ENCODE data around the gene SPRING1.

SPRING1 gene

DNA sequence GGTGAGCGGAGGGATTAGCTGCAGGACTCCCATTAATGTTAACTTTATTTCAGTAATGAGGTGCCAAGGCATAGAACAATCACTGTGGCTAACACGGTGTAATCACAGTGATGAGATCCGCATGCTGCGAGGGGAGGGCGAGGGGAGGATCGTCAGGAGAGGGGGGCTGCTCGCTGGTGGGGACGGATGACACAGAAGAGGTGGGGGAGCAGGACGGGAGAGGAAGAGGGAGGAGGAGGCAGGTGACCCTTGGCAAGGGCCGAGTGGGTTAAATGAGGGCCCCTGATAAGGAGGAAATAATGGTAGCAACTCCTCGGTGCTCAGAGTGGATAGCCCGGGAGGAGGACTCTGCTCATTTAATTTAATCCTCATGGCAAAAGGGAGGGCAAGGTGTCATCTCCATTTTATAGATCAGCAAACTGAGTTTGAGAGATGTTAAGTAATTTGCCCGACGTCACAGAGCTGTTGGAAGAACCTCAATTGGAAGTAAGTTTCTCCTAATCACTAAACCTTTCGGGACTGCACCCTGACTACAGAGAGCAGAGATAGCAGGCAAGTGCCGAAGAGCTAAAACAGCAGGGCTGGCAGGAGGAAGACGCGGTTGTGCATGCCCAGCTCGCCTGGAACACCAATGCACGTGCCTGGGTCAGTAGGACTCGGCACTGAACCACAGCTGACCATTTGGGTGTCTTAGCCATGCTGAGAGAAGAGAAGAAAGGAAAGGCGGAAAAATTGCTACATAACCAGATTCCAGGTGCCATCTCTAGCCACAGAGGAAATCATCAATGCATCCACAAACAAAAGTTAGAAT lies 43.0 kb downstream of the SPRING1 start:
- H3K4me1 ChIP-seq (ENCODE audit: control insufficient read depth, insufficient read depth, low read length) = no peaks in the 10 kb centered on the region
- H3K27me3 ChIP-seq (ENCODE audit: control insufficient read depth, insufficient read depth, low read length) = no peaks in the 10 kb centered on the region
- no peak overlapping the region for H3K27ac ChIP-seq (ENCODE audit: low read length)
- no peak for DNase-seq (ENCODE audit: low read depth, low spot score)
- no peaks in the 10 kb centered on the region for H3K36me3 ChIP-seq (ENCODE audit: control insufficient read depth, insufficient read depth, low read length)
- H3K4me3 ChIP-seq (ENCODE audit: low read length) = no peak overlapping the region
- no peaks in the 10 kb centered on the region for H3K9me3 ChIP-seq (ENCODE audit: control insufficient read depth, insufficient read depth, low read length)
- WGBS (ENCODE audit: insufficient coverage, insufficient read length) = no CpG with 5 or more reads among the region's 22 CpGs

DNA sequence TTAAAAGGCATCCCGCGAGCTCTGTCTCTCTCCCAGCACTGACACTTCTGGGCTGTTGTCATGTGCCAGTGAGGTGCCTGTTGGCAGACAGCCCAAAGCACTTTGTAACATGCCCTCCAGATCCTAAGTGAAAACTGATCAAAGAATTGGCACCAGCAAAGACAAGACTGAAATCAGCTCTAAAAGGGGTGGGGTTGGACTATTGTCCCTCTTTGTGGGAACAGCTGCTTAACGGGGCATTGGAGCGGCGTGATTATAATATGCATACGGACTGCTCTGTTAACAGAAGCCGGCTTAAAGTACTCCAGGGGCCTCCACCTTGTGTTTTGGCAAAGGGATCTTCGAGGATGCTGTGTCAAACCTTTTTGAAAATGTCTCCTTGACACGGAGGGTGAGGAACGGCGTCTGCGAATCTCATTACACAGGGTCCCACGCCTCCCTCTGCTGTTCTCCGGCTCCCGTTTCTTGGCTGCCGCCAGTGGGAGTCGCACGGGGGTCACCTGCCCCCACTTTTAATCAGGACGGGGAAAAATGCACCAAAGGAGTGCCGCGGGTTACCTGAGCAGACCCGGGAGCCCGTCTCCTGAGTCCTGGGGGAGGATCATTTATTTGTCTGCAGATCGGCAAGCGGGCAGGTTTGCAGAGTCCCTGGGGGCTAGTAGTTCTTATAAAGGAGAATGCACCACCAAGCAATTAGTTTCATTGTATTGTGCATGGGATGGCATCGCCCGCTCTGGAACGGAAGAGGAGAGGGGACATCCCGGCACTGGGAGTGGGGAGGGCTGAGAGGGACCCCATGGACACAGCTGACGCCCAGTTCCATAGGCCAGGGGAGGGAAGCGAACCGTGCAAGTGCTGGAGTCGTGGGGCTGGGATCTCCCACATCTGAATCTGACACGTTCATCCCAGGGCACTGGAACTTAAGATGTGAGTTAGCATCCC lies 44.3 kb downstream of the SPRING1 start:
- H3K4me3 ChIP-seq (ENCODE audit: low read length) = no peak overlapping the region
- no peaks in the 10 kb centered on the region for H3K4me1 ChIP-seq (ENCODE audit: control insufficient read depth, insufficient read depth, low read length)
- no CpG with 5 or more reads among the region's 34 CpGs for WGBS (ENCODE audit: insufficient coverage, insufficient read length)

DNA sequence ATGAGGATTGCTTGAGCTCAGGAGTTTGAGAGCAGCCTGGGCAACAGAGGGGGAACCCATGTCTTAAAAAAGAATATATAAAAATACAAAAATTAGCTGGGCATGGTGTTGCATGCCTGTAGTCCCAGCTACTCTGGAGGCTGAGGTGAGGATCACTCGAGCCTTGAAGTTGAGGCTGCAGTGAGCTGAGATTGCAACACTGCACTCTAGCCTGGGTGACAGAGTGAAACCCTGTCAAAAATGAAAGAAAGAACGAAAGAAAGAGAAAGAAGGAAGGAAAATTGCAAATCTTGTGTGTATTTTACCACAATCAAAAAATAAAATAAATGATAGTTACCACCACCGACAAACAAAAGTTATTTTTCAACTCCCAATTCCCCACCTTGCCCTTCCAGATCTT lies 45.3 kb downstream of the SPRING1 start:
- no peaks in the 10 kb centered on the region for H3K4me1 ChIP-seq (ENCODE audit: control insufficient read depth, insufficient read depth, low read length)
- H3K36me3 ChIP-seq (ENCODE audit: control insufficient read depth, insufficient read depth, low read length) = no peaks in the 10 kb centered on the region
- no peaks in the 10 kb centered on the region for H3K27me3 ChIP-seq (ENCODE audit: control insufficient read depth, insufficient read depth, low read length)
- WGBS (ENCODE audit: insufficient coverage, insufficient read length) = no CpG with 5 or more reads among the region's 3 CpGs
- no peak overlapping the region for H3K27ac ChIP-seq (ENCODE audit: low read length)
- DNase-seq (ENCODE audit: low read depth, low spot score) = no peak
- H3K4me3 ChIP-seq (ENCODE audit: low read length) = no peak overlapping the region
- H3K9me3 ChIP-seq (ENCODE audit: control insufficient read depth, insufficient read depth, low read length) = no peaks in the 10 kb centered on the region

More for the DNA sequence above, 44.3 kb downstream of the SPRING1 start:
- H3K27ac ChIP-seq (ENCODE audit: low read length) = no peak overlapping the region
- H3K9me3 ChIP-seq (ENCODE audit: control insufficient read depth, insufficient read depth, low read length) = no peaks in the 10 kb centered on the region
- DNase-seq (ENCODE audit: low read depth, low spot score) = no peak
- H3K36me3 ChIP-seq (ENCODE audit: control insufficient read depth, insufficient read depth, low read length) = no peaks in the 10 kb centered on the region
- no peaks in the 10 kb centered on the region for H3K27me3 ChIP-seq (ENCODE audit: control insufficient read depth, insufficient read depth, low read length)

DNA sequence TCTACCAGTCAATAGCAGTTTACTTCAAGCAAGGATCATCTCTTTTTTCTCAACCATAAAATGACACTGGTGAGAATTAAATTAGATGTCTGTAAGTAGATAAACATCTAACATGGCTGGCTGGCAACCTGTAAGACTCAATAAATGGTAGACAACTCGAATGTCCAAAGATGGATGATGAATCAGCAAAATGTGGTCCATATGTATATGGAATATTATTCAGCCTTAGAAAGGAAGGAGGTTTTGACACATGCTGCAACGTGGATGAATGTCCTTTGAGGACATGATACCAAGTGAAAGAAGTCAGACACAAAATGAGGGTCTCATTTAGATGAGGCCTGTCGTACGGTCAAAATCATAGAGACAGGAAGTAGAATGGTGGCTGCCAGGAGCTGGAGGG lies 46.2 kb downstream of the SPRING1 start:
- Histone ChIP-seq H3K27ac (ENCODE audit: low read length) (no peak overlapping the region), H3K27me3 (ENCODE audit: control insufficient read depth, insufficient read depth, low read length) (no peaks in the 10 kb centered on the region), H3K36me3 (ENCODE audit: control insufficient read depth, insufficient read depth, low read length) (no peaks in the 10 kb centered on the region), H3K4me3 (ENCODE audit: low read length) (no peak overlapping the region), H3K4me1 (ENCODE audit: control insufficient read depth, insufficient read depth, low read length) (no peaks in the 10 kb centered on the region), H3K9me3 (ENCODE audit: control insufficient read depth, insufficient read depth, low read length) (no peaks in the 10 kb centered on the region)
- DNase-seq (ENCODE audit: low read depth, low spot score) = no peak
- no CpG with 5 or more reads among the region's 4 CpGs for WGBS (ENCODE audit: insufficient coverage, insufficient read length)

DNA sequence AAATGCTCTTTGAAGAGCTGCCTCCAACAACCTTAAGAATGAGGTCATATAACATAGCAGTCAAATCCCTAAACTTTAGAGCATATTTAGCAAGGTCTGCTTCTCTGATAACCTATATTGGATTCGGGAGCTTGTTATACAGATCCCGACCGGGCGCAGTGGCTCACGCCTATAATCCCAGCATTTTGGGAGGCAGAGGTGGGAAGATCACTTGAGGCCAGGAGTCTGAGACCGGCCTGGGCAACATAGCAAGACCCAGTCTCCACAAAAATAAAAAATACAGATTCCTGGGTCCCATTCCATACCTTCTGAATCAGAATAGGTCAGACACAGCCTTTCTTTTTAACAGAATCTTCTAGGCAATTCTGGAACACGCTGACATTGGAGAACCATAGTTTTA lies 46.7 kb downstream of the SPRING1 start:
- DNase-seq (ENCODE audit: low read depth, low spot score) = no peak
- Histone ChIP-seq H3K4me3 (ENCODE audit: low read length) (no peak overlapping the region), H3K36me3 (ENCODE audit: control insufficient read depth, insufficient read depth, low read length) (no peaks in the 10 kb centered on the region), H3K27me3 (ENCODE audit: control insufficient read depth, insufficient read depth, low read length) (no peaks in the 10 kb centered on the region), H3K27ac (ENCODE audit: low read length) (no peak overlapping the region), H3K4me1 (ENCODE audit: control insufficient read depth, insufficient read depth, low read length) (no peaks in the 10 kb centered on the region), H3K9me3 (ENCODE audit: control insufficient read depth, insufficient read depth, low read length) (no peaks in the 10 kb centered on the region)
- no CpG with 5 or more reads among the region's 7 CpGs for WGBS (ENCODE audit: insufficient coverage, insufficient read length)

DNA sequence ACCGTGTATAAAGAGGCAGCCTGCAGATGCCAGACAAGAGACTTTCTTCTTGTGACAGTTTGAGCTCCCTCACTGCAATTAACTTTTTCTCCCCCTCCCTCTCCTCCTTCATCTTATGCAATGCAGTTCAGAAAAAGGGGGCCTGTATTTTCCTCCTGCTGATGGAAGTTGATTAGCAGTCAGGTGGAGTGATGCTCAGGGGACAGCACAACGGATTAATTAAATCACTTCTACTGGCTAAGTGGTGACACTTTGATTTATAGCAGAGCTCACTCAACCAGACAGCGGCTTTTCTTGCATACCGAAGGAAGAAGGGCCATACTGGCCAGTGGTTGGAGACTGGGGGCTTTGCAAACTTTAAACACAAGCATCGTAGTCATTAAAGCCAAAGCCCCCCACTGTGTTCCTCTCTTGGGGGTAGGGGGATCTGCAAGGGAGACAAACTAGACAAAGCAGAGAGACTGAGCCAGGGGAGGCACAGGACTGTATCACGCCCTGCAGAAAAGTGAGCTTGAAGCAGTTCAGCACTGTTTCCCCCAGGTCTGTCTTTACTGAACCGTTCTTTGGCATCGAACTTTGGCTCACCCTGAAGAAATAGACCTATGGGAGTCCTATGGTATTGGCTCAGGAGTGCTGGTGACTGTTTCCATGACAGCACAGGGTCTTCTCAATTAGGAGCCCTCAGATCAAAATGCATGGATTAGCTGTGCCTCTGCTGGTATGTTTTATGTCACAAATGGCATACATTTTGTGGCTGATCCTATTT lies 47.7 kb downstream of the SPRING1 start:
- no CpG with 5 or more reads among the region's 8 CpGs for WGBS (ENCODE audit: insufficient coverage, insufficient read length)
- H3K36me3 ChIP-seq (ENCODE audit: control insufficient read depth, insufficient read depth, low read length) = no peaks in the 10 kb centered on the region

DNA sequence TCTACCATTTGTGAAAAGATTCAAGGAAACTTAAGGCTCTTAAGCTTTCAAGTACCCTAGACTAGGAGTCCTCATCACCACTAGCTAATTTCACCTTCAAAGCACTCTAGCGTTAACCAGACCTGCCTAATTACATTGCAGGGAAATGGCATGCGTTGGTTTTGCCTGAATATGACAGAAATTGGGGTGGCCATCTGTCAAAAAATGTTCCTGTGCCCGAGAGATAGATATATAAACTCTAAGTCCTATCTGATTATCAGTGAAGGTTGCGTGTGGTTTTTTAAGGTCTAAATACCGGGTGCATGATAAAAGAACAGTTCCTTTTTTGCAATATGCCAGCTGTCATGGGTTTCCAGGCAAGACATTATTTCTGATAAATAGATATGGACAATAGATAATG lies 48.3 kb downstream of the SPRING1 start:
- no peak overlapping the region for H3K4me3 ChIP-seq (ENCODE audit: low read length)
- no peaks in the 10 kb centered on the region for H3K27me3 ChIP-seq (ENCODE audit: control insufficient read depth, insufficient read depth, low read length)
- no peak overlapping the region for H3K27ac ChIP-seq (ENCODE audit: low read length)
- no peaks in the 10 kb centered on the region for H3K4me1 ChIP-seq (ENCODE audit: control insufficient read depth, insufficient read depth, low read length)
- no peaks in the 10 kb centered on the region for H3K36me3 ChIP-seq (ENCODE audit: control insufficient read depth, insufficient read depth, low read length)
- no CpG with 5 or more reads among the region's 5 CpGs for WGBS (ENCODE audit: insufficient coverage, insufficient read length)
- DNase-seq (ENCODE audit: low read depth, low spot score) = no peak
- H3K9me3 ChIP-seq (ENCODE audit: control insufficient read depth, insufficient read depth, low read length) = no peaks in the 10 kb centered on the region

More for the DNA sequence above, 47.7 kb downstream of the SPRING1 start:
- Histone ChIP-seq H3K27me3 (ENCODE audit: control insufficient read depth, insufficient read depth, low read length) (no peaks in the 10 kb centered on the region), H3K4me3 (ENCODE audit: low read length) (no peak overlapping the region), H3K9me3 (ENCODE audit: control insufficient read depth, insufficient read depth, low read length) (no peaks in the 10 kb centered on the region), H3K27ac (ENCODE audit: low read length) (no peak overlapping the region), H3K4me1 (ENCODE audit: control insufficient read depth, insufficient read depth, low read length) (no peaks in the 10 kb centered on the region)
- DNase-seq (ENCODE audit: low read depth, low spot score) = no peak

All from iPS DF 6.9 (cell line).